ENCODE results near the gene ZBTB4.

ZBTB4 gene

GRCh38 chr17:7468804-7469389 lies 10.5 kb downstream of the ZBTB4 start:
- Mint-ChIP-seq H3K27ac (no peak overlapping the region), H3K36me3 (peaks cover 48% of the 10 kb centered on the region), H3K9me3 (no peaks in the 10 kb centered on the region), H3K4me3 (no peak overlapping the region), H3K4me1 (peaks cover 22% of the 10 kb centered on the region)
- DNase-seq (ENCODE audit: low spot score in 2 of 2) (no peak), ATAC-seq (no peak)

DNA sequence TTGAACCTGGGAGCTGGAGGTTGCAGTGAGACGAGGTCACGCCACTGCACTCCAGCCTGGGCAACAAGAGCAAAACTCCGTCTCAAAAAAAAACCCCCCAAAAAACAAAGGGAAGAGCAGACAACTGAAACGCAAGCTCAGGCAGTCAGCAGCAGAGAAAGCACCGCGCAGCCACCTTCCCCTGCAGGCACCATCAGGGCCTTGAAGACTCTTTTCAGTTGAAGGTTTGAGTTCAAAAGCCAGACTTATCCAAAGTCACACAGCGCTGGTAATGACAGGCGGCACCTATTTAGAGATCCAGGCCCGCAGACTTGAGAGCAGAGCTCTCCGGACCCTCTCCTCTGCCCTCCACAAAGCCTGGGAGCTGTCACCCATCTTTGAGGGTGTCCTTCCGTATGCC lies 11.1 kb downstream of the ZBTB4 start:
- Mint-ChIP-seq H3K4me3 (no peak overlapping the region), H3K36me3 (peaks cover 52% of the 10 kb centered on the region), H3K9me3 (no peaks in the 10 kb centered on the region), H3K27ac (no peak overlapping the region), H3K4me1 (peaks cover 22% of the 10 kb centered on the region)
- DNase-seq (ENCODE audit: low spot score in 2 of 2) (no peak), ATAC-seq (no peak)

DNA sequence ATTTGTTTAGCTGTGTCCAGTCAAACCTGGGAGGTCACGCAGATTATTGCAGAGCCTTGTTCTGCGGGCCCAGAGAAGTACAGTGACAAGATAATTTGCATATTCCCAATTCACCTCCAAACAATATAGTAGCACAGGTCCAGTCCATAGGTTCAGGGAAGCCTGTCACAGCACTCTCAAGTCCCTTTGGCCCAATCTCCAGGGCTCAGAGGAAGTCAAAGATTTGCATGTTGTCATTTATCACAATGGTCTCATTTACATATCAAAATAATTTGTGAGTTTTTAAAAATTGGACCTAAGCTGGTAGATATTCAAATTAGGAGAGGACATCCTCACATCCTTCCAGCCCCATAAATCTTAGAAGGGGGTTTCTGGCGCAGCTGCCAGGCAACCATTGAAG lies 11.9 kb downstream of the ZBTB4 start:
- H3K4me1 Mint-ChIP-seq: peaks cover 22% of the 10 kb centered on the region
- H3K36me3 Mint-ChIP-seq: peaks cover 60% of the 10 kb centered on the region

GRCh38 chr17:7466639-7467341 lies 12.6 kb downstream of the ZBTB4 start:
- peaks cover 18% of the 10 kb centered on the region for H3K4me1 Mint-ChIP-seq
- ATAC-seq (peak; percentile 9), DNase-seq (ENCODE audit: low spot score in 2 of 2) (no peak)
- H3K27ac Mint-ChIP-seq: peak overlapping the region; percentile 73
- no peak overlapping the region for H3K4me3 Mint-ChIP-seq
- peaks cover 67% of the 10 kb centered on the region for H3K36me3 Mint-ChIP-seq
- no peaks in the 10 kb centered on the region for H3K9me3 Mint-ChIP-seq

More for the DNA sequence above, 11.9 kb downstream of the ZBTB4 start:
- DNase-seq (ENCODE audit: low spot score in 2 of 2): no peak
- Mint-ChIP-seq H3K4me3 (no peak overlapping the region), H3K9me3 (no peaks in the 10 kb centered on the region), H3K27ac (no peak overlapping the region)
- ATAC-seq: no peak

DNA sequence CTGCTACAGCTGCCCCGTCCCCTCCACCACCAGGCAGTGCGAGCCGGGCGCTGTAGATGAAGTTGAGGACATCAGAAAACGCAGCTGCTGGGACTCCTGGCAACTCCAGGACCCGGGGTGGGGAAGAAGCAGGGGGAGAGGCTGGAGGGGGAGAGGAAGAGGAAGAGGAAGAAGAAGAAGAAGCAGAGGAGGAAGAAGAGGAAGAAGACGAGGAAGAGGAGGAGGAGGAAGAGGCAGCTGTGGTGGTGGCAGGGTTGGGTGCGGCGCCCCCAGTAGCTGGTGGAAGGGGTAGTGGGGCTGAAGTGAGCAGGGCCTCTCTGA lies 13.2 kb downstream of the ZBTB4 start:
- no peaks in the 10 kb centered on the region for H3K9me3 Mint-ChIP-seq
- no peak for DNase-seq (ENCODE audit: low spot score in 2 of 2)
- no peak overlapping the region for H3K4me3 Mint-ChIP-seq
- no peak for ATAC-seq
- H3K36me3 Mint-ChIP-seq: peaks cover 72% of the 10 kb centered on the region
- H3K27ac Mint-ChIP-seq: peak overlapping the region; percentile 73
- H3K4me1 Mint-ChIP-seq: peaks cover 15% of the 10 kb centered on the region

- Mint-ChIP-seq H3K36me3 (peaks cover 78% of the 10 kb centered on the region), H3K4me1 (peaks cover 18% of the 10 kb centered on the region), H3K9me3 (no peaks in the 10 kb centered on the region), H3K27ac (peak overlapping the region; percentile 73), H3K4me3 (no peak overlapping the region)
- DNase-seq (ENCODE audit: low spot score in 2 of 2) (no peak), ATAC-seq (no peak)
Observed at GRCh38 chr17:7465597-7466275, 13.7 kb downstream of the ZBTB4 start.

GRCh38 chr17:7464081-7464480 lies 15.3 kb downstream of the ZBTB4 start:
- ATAC-seq (no peak), DNase-seq (ENCODE audit: low spot score in 2 of 2) (no peak)
- peaks cover 18% of the 10 kb centered on the region for H3K4me1 Mint-ChIP-seq
- H3K27ac Mint-ChIP-seq: peak overlapping the region; percentile 69
- peaks cover 85% of the 10 kb centered on the region for H3K36me3 Mint-ChIP-seq
- no peak overlapping the region for H3K4me3 Mint-ChIP-seq
- H3K9me3 Mint-ChIP-seq: no peaks in the 10 kb centered on the region

DNA sequence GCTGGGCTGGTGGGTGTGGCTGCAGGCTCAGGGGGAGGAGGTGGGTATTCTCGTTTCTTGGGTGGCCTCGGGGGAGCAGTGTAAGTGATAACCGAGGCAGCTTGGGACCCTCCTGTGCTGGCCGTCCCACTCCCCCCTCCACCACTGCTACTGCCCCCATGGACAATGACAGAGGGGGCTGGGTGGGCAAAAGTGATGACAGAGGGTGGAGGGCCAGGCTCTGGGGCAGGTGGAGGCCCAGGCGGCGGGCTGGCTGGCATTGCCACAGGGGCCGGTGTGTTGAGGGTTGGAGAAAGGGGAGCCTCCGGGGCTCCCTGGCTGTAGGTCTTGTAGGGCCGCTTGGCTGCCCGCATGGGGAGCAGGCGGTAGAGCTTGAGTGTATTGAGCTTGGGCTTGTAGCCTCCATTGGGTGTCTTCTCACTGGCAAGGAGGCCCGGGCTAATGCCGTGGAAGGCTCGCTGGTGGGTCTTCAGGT lies 16.0 kb downstream of the ZBTB4 start:
- Mint-ChIP-seq H3K4me3 (no peak overlapping the region), H3K4me1 (peaks cover 18% of the 10 kb centered on the region), H3K27ac (peak overlapping the region; percentile 69), H3K9me3 (no peaks in the 10 kb centered on the region), H3K36me3 (peaks cover 90% of the 10 kb centered on the region)
- ATAC-seq (no peak), DNase-seq (ENCODE audit: low spot score in 2 of 2) (no peak)

- H3K4me3 Mint-ChIP-seq: no peak overlapping the region
- ATAC-seq (no peak), DNase-seq (ENCODE audit: low spot score in 2 of 2) (no peak)
- peak overlapping the region; percentile 71 for H3K27ac Mint-ChIP-seq
- H3K4me1 Mint-ChIP-seq: peaks cover 18% of the 10 kb centered on the region
- peaks cover 88% of the 10 kb centered on the region for H3K36me3 Mint-ChIP-seq
- no peaks in the 10 kb centered on the region for H3K9me3 Mint-ChIP-seq
Observed at GRCh38 chr17:7462474-7463371, 16.7 kb downstream of the ZBTB4 start.

- H3K9me3 Mint-ChIP-seq: no peaks in the 10 kb centered on the region
- no peak overlapping the region for H3K4me3 Mint-ChIP-seq
- peaks cover 81% of the 10 kb centered on the region for H3K36me3 Mint-ChIP-seq
- peak overlapping the region; percentile 71 for H3K27ac Mint-ChIP-seq
- DNase-seq (ENCODE audit: low spot score in 2 of 2): no peak
- H3K4me1 Mint-ChIP-seq: peaks cover 14% of the 10 kb centered on the region
- no peak for ATAC-seq
Observed at GRCh38 chr17:7460850-7461660, 18.4 kb downstream of the ZBTB4 start.

DNA sequence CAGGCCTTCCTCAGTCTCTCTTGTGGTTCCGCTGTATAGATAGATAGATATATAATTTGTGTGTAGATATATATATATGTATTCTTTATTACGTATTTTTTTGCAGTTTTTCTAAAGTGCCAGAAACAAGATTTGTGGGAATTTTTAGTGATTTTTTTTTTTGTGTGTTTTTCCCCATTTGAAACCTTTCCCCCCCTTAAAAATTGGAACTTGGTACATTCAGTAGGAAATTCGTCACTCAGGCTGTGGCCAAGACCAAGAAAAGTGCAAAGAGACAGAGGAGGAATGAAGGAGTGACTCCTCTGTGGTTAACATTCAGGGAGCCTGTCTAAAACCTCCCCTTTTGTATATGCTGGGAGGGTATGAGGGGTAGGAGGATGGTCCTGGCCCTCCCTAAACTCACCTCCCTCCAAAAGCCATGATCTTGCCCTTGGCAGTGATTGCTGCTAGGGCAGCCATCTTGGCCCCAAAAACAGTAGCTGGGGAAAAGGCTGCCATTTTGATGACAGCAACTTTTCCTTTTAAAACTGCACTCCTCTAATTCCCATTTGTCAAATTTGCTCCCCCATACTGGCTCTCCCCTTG lies 19.4 kb downstream of the ZBTB4 start:
- no peak for DNase-seq (ENCODE audit: low spot score in 2 of 2)
- no peak overlapping the region for H3K4me3 Mint-ChIP-seq
- peaks cover 15% of the 10 kb centered on the region for H3K4me1 Mint-ChIP-seq
- peak overlapping the region; percentile 71 for H3K27ac Mint-ChIP-seq
- H3K9me3 Mint-ChIP-seq: no peaks in the 10 kb centered on the region
- peaks cover 81% of the 10 kb centered on the region for H3K36me3 Mint-ChIP-seq
- ATAC-seq: no peak

DNA sequence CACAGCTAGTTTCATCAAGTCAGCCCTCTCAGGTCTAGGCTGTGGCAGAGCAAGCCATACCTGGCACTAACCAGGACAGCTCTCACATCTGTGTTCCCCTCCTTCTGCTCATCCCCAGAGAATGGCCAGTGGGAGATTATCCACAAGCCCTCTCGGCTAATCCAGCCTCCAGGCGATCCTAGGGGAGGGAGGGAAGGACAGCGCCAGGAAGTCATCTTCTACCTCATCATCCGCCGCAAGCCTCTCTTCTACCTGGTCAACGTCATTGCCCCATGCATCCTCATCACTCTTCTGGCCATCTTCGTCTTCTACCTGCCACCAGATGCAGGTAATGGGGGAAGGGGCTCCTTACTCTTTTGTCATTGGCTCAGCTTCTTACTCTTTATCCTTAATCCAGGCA lies 31.0 kb downstream of the ZBTB4 start:
- no peak for ATAC-seq
- H3K27ac Mint-ChIP-seq: no peak overlapping the region
- H3K4me3 Mint-ChIP-seq: no peak overlapping the region
- H3K36me3 Mint-ChIP-seq: no peaks in the 10 kb centered on the region
- no peak for DNase-seq (ENCODE audit: low spot score in 2 of 2)
- H3K9me3 Mint-ChIP-seq: no peaks in the 10 kb centered on the region
- peaks cover 14% of the 10 kb centered on the region for H3K4me1 Mint-ChIP-seq

DNA sequence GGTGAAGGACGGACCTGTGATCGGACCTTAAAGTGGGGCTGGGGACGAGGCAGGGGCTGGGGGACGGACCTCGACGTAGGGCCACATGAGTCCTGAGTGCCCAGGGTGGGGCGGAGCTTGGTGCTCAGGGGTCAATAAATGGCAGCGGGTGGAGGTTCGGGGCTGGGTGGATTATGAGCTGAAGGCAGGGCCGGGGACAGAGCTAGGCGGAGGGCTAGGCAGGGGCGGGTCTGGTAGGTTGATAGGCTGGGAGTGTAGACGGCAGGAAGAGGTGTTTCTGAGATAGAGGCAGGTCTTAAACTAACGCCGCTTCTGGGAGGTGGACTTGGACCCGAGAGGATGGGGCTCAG lies 33.8 kb downstream of the ZBTB4 start:
- Mint-ChIP-seq H3K27ac (no peak overlapping the region), H3K9me3 (no peaks in the 10 kb centered on the region), H3K36me3 (no peaks in the 10 kb centered on the region), H3K4me3 (peak overlapping the region; percentile 73), H3K4me1 (peaks cover 19% of the 10 kb centered on the region)
- ATAC-seq (peak; percentile 70), DNase-seq (ENCODE audit: low spot score in 2 of 2) (no peak)
